CD4-positive, alpha-beta T cell (primary cell): ENCODE results near the gene HRK. TPM values are rescaled to one million over a fixed set of nuclear protein-coding genes. Genes with fewer than 3 reads are reported as not detected.

Experiments
- ATAC-seq: fragments of 200-7000 bp; cut with Tn5 transposase; one replicate; pipeline ENCODE4 v1.10.0; 2022; ENCODE audit warnings: mild to moderate bottlenecking; ENCODE audit not compliant: poor library complexity
- CTCF ChIA-PET: fragments of 350-600 bp; sonication (Branson Sonifier 250); formaldehyde crosslinking; loops from one replicate; lab custom pipeline; 2021; ENCODE audit warnings: antibody characterized with exemption, inconsistent platforms; lab: Charles Lee
- POLR2A ChIA-PET: fragments of 350-600 bp; sonication (Branson Sonifier 250); formaldehyde crosslinking; loops from one replicate; lab custom pipeline; 2021; ENCODE audit warnings: antibody characterized with exemption, inconsistent platforms; lab: Charles Lee
- DNase-seq, 14 experiments: peaks; one replicate each; pipeline ENCODE4 v3.0.0-alpha.2; 2013 to 2020; ENCODE audit warnings: mixed read lengths in 2 of 14
- H3K27ac ChIP-seq, 2 donors: one replicate each; pipeline versions ENCODE4 v1.5.1 to v1.7.0; 2013; ENCODE audit warnings: low read length in 2 of 2, low read depth in 1 of 2, mild to moderate bottlenecking in 1 of 2
- H3K27me3 ChIP-seq, 2 experiments: 1 replicate in 1 of 2; 2 replicates in 1 of 2; pipeline versions ENCODE4 v1.6.1 to v1.7.0; 2013; ENCODE audit warnings: low read length in 2 of 2, control low read depth in 1 of 2, mild to moderate bottlenecking in 1 of 2, moderate library complexity in 1 of 2; ENCODE audit not compliant: insufficient read depth in 2 of 2, control insufficient read depth in 1 of 2
- H3K36me3 ChIP-seq: one replicate; pipeline ENCODE4 v1.6.1; 2013; ENCODE audit warnings: low read length, control low read depth; ENCODE audit not compliant: insufficient read depth
- H3K4me1 ChIP-seq: one replicate; pipeline ENCODE4 v1.6.1; 2013; ENCODE audit warnings: low read length, control low read depth; ENCODE audit not compliant: insufficient read depth
- H3K4me3 ChIP-seq: one replicate; pipeline ENCODE4 v1.5.1; 2013; ENCODE audit warnings: mild to moderate bottlenecking, low read length, moderate library complexity
- H3K9me3 ChIP-seq, 2 experiments: 1 replicate in 1 of 2; 2 replicates in 1 of 2; pipeline versions ENCODE4 v1.6.1 to v1.7.0; 2013; ENCODE audit warnings: low read length in 2 of 2, mild to moderate bottlenecking in 2 of 2, control low read depth in 1 of 2, moderate library complexity in 1 of 2; ENCODE audit not compliant: control insufficient read depth in 1 of 2, insufficient read depth in 1 of 2
- H3K27ac Mint-ChIP-seq: one replicate; pipeline ENCODE4 v1.8.0; 2020; ENCODE audit warnings: mixed read lengths
- H3K27me3 Mint-ChIP-seq: one replicate; pipeline ENCODE4 v1.8.0; 2021; ENCODE audit warnings: mixed read lengths
- H3K36me3 Mint-ChIP-seq: one replicate; pipeline ENCODE4 v1.8.0; 2021; ENCODE audit warnings: low read depth, mixed read lengths
- H3K4me1 Mint-ChIP-seq: one replicate; pipeline ENCODE4 v1.8.0; 2021; ENCODE audit warnings: low read depth, mixed read lengths
- H3K4me3 Mint-ChIP-seq: one replicate; pipeline ENCODE4 v1.8.0; 2020; ENCODE audit warnings: mild to moderate bottlenecking, mixed read lengths
- H3K9me3 Mint-ChIP-seq: one replicate; pipeline ENCODE4 v1.8.0; 2020; ENCODE audit warnings: mixed read lengths
- CTCF ChIP-seq: fragments of 200-600 bp; IDR thresholded peaks from one replicate; pipeline ENCODE4 v1.8.0; 2022; ENCODE audit warnings: antibody characterized with exemption, mild to moderate bottlenecking
- intact Hi-C, 2 experiments: fragments of 100-400 bp; cut with DNase I in 1 of 2; cut with micrococcal nuclease in 1 of 2; formaldehyde crosslinking; loops; one replicate each; pipeline versions ENCODE4 v1.15.1 to v1.9.0; 2023 to 2025; cut with DNase I, micrococcal nuclease
- total RNA-seq, 174 experiments: library from RNA in 2 of 174; stranded (reverse) in 2 of 174; gene quantifications; one replicate each; pipeline ENCODE4 v1.2.3 and lab custom pipeline; 2021 to 2026

The HRK gene
- total RNA-seq, 2 experiments from 2014 or later = not detected

DNA sequence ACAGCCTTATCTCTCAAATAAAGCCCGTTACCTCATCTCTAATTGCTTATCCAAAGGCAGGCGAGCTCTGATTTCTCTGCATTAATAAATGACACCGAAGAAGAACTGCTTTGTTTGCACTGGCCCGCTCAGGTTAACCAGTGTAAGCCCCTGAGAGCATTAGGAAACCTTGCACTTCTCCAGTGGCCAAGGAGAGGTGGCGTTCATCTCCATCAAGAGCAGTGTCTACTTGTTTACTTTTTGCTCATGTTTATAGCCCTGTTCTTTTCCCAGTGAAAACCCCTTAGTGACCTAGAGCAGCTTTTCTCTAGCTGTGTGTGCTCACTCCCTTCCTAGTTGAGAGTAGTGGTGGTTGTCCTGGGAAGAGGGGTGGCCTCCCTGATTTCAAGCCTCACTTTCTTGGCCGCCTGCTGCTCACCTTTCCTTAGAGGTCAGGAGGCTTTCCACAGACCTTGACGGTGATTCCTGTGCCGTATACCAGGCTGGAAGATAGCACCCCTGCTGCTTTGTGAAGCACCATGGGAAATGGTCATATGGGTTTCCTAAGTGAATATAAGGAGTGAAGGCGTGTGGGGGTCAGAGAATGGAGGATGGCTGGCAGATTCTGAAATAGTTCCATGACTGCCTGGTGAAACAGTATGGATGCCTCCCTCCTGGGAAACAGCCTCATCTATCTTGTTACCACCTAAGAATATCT, 46.2 kb upstream of the HRK start:
- Mint-ChIP-seq H3K27me3 (no peaks in the 10 kb centered on the region), H3K36me3 (peaks cover 35% of the 10 kb centered on the region), H3K9me3 (no peaks in the 10 kb centered on the region), H3K4me1 (peaks cover 60% of the 10 kb centered on the region), H3K4me3 (no peak overlapping the region), H3K27ac (no peak overlapping the region)
- POLR2A ChIA-PET = no interaction called here
- no peak for TF ChIP-seq CTCF
- DNase-seq (no peak), ATAC-seq (no peak)
- Histone ChIP-seq H3K36me3 (peaks cover 5% of the 10 kb centered on the region), H3K4me3 (no peak overlapping the region), H3K27me3 (no peaks in the 10 kb centered on the region), H3K9me3 (no peaks in the 10 kb centered on the region), H3K27ac (no peak overlapping the region), H3K4me1 (peaks cover 29% of the 10 kb centered on the region)
- intact Hi-C loops = no loop called here
- CTCF ChIA-PET = no interaction called here

DNA sequence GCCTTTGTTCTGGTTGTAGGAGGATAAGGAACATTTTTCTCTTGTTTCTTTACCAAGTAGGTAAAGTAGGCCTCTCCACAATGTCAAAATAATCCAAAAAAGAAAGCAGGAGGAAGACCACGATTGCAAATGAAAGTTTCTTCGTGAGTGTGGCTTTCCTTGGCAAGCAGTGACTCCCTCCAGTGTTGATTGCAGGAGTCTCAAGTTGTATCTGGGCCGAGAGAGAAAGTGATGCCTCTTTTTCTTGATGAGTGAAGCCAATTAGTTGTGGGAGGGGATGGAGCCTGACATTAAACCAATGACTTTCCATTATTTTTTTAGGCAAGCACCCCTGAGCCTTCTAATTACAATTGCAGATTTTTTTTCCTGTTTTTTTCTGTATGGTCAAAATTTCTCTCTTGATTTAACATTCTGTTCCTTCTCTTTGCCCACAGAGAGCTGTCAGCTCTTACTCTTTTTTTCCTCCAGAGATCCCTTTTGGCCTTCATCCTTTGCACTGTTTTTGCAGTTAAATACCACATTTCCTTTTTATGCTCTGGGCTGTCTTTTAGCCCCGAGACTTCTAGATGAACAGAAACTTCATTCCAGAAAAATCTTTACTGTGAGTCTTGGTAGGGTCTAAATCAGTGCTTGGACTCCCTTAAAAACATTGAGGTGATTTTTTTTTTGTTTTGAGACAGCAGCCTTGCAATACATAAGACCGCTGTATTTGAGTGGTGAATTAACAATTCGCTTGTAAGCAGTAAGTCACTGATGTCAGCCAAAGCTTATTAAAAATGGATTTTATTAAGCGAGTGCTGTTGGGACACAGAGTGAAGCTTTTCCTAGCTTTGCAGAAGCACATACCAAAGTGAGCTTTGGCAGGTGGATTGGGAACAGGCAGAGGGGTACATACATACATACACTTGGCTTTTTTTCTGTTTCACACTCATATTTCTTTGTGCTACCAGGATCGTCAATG, 45.3 kb upstream of the HRK start:
- DNase-seq = no peak
- no peak overlapping the region for H3K27ac ChIP-seq
- H3K27ac Mint-ChIP-seq = no peak overlapping the region
- no peaks in the 10 kb centered on the region for H3K9me3 ChIP-seq
- intact Hi-C loops = no loop called here
- CTCF ChIA-PET = no interaction called here
- H3K9me3 Mint-ChIP-seq = no peaks in the 10 kb centered on the region
- no peak for TF ChIP-seq CTCF
- H3K36me3 ChIP-seq = peaks cover 5% of the 10 kb centered on the region
- H3K27me3 Mint-ChIP-seq = no peaks in the 10 kb centered on the region
- H3K4me3 ChIP-seq = no peak overlapping the region
- POLR2A ChIA-PET = no interaction called here
- no peaks in the 10 kb centered on the region for H3K27me3 ChIP-seq
- no peak overlapping the region for H3K4me3 Mint-ChIP-seq
- peaks cover 64% of the 10 kb centered on the region for H3K4me1 Mint-ChIP-seq
- ATAC-seq = no peak
- peaks cover 27% of the 10 kb centered on the region for H3K36me3 Mint-ChIP-seq
- peaks cover 36% of the 10 kb centered on the region for H3K4me1 ChIP-seq

- DNase-seq (peak in 13 of 14 experiments; percentile 10 to 94 (median 41)), ATAC-seq (peak; percentile 92)
- Histone ChIP-seq H3K9me3 (no peaks in the 10 kb centered on the region), H3K4me3 (no peak overlapping the region), H3K27me3 (no peaks in the 10 kb centered on the region), H3K4me1 (peaks cover 41% of the 10 kb centered on the region), H3K27ac (peak overlapping the region; percentile 9 to 13), H3K36me3 (peaks cover 5% of the 10 kb centered on the region)
- Mint-ChIP-seq H3K27ac (peak overlapping the region; percentile 72), H3K4me1 (peaks cover 70% of the 10 kb centered on the region), H3K36me3 (peaks cover 12% of the 10 kb centered on the region), H3K27me3 (no peaks in the 10 kb centered on the region), H3K4me3 (peak overlapping the region; percentile 77), H3K9me3 (no peaks in the 10 kb centered on the region)
- ChIA-PET CTCF (no interaction called here), POLR2A (interaction anchor here (1.0 to 1.8 kb wide), 3 partner anchors 8 to 13 kb away, joined by 5 to 8 read pairs (median 5); partner anchors contain the start of gene FBXW8)
- intact Hi-C loops = loop anchor here (2.0 to 5.0 kb wide), 2 partner anchors 106 to 188 kb away; partner anchors contain the start of genes RNFT2 (in 2 of the 2) and SPRING1 (in 2 of the 2)
- TF ChIP-seq CTCF = no peak
These were observed 43.6 kb upstream of the HRK start for GRCh38 chr12:116924558-116925453.
